ENCODE measurements around the gene GNAO1. TPM values are rescaled to one million over a fixed set of nuclear protein-coding genes. Genes with fewer than 3 reads are reported as not detected.

Gene GNAO1
- total RNA-seq, 1 experiment from 2014 or later = 3.8 TPM

DNA sequence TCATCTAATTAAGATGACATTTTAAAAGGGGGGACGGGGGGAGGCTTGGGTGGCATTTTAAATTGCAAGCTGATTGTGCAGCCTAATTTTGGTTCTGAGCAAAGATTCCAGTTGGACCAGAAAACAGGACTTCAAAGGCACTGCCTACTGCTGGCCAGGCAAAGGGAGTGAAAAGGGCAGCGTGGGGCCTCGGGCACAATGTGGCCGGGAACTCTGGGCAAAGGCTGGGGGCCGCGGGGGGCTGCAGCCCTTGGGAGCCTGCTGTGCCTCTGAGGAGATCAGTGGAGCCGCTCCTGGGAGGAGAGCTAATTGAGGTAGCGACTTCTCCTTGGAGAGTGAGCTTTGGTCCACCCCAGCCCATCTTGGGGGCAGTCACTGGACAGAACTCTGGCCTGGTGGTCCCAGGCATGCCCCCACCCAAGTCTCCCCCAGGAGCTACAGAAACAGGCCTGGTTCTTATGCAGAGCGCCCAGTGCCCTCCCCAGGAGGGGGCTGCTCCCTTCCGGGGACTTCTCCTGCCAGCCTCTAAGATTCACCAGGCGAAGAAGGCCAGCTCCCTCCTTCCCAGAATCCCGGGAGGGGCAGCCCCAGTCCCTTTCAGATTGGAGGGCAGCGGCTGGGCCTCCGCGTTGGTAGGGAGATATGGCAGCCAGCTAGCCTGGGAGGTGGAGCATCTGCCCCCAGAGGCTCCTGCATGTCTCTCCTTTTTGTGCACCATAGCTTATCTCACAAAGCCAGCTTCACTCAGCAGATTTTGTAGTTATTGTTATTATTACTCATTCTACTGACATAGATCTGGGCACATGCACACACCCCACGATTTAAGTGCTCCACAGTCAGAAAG lies 115.6 kb downstream of the GNAO1 start:
- Histone ChIP-seq H3K4me3 (ENCODE audit: insufficient read depth, low read depth, low read length) (no peak overlapping the region), H3K27me3 (ENCODE audit: control insufficient read depth, insufficient read depth, low read length) (no peaks in the 10 kb centered on the region), H3K36me3 (replicated peaks; ENCODE audit: control insufficient read depth, insufficient read depth, low read length) (no peaks in the 10 kb centered on the region; the same call in 1 of the 2 replicates)
- no peak for DNase-seq

DNA sequence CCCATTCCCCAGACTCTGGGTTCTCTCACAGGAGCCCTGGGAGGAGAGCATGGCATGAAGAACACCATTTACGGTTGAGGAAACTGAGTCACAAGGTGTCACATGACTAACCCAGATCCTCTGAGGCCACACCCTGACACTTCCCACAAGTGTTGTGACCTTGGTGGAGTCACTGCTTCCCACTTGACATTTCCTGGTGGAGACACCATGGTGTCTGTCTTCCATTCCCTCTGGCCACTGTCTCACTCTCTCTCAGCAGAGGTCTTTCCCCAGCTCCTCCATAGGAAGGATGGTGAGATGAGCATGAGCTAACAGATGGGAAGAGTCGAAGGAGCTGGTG lies 116.2 kb downstream of the GNAO1 start:
- Histone ChIP-seq H3K4me3 (ENCODE audit: insufficient read depth, low read depth, low read length) (no peak overlapping the region), H3K36me3 (replicated peaks; ENCODE audit: control insufficient read depth, insufficient read depth, low read length) (no peaks in the 10 kb centered on the region; the same call in 1 of the 2 replicates), H3K27me3 (ENCODE audit: control insufficient read depth, insufficient read depth, low read length) (no peaks in the 10 kb centered on the region)
- no peak for DNase-seq

DNA sequence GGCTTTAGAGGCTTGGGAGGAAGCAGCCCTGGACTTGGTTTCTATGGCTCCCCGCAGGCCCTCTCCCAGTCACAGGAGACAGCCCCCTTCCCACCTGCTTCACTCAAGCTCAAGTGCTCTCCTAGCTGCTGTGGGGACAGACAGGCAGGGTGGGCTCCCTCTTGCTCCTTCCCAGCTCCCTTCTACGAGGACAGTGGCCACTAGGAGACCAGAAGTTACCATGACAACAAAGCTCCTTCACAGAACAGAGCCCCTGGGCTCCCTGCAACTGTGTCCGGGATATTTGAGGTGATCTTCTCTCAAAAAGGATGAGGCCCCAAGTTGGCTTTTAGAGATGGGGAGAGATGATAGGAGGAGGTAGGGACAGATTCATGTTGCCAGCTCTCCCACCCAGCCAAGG lies 117.7 kb downstream of the GNAO1 start:
- H3K27me3 ChIP-seq (ENCODE audit: control insufficient read depth, insufficient read depth, low read length) = no peaks in the 10 kb centered on the region
- H3K4me3 ChIP-seq (ENCODE audit: insufficient read depth, low read depth, low read length) = no peak overlapping the region
- no peaks in the 10 kb centered on the region; the same call in 1 of the 2 replicates for H3K36me3 ChIP-seq (replicated peaks; ENCODE audit: control insufficient read depth, insufficient read depth, low read length)
- DNase-seq = no peak

DNA sequence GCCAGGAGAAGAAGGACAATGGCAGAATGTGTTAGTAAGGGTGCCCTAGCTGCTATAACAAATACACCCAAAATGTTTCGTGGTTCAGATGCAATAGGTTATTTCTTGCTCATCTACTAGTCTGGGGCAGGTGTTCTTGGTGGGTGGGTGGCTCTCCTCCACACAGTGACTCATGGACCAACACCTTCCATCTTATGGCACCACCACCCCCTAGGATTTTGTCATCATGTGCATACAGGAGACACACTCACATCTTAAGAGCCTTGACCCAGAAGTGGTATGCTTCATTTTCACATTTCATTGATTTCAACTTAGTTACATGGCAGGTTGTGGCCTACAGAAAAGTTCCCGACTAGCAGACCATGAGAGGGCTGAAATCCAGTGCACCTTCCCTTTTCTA lies 119.4 kb downstream of the GNAO1 start:
- no peak for DNase-seq
- Histone ChIP-seq H3K4me3 (ENCODE audit: insufficient read depth, low read depth, low read length) (no peak overlapping the region), H3K36me3 (replicated peaks; ENCODE audit: control insufficient read depth, insufficient read depth, low read length) (no peaks in the 10 kb centered on the region; the same call in 1 of the 2 replicates), H3K27me3 (ENCODE audit: control insufficient read depth, insufficient read depth, low read length) (no peaks in the 10 kb centered on the region)

DNA sequence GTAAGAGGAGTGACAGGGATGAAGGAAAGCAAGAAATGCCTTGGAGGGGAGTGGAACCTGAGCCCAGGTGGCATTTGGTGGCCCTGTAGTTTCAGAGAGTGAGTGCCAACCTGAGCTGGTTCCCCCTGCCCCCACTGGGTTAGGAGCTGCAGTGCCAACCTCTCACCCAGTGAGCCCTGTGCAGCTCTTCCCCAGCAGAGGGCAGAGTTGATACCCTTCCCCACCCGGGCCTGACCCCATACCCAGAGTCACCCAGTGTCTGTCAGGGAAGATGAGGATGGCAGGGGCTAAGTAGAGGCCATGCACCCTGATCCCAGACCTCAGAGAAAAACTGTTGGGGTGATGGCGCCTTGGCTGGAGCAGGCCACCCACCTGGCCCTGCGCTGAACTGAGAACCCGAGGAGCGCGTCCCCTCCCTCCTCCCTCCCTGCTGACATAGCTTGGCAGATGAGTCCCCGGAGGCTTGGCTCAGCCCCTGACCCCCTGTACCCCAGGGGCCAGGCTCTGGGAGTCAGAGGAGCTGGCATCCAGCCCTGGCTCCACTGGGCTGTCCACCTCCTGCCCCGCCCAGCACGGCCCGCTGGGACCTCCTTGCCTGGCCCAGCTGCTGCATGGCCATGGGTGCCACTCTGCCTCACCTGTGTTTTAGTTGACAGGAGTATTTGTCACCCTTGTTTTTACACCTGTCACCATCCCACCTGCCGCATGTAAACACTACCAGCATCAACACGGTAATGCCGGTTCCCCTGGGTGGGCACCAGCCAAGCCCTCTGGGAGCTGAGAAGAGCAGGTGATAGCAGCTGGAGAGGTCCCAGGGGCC lies 120.1 kb downstream of the GNAO1 start:
- no peak overlapping the region for H3K4me3 ChIP-seq (ENCODE audit: insufficient read depth, low read depth, low read length)
- no peaks in the 10 kb centered on the region; the same call in 1 of the 2 replicates for H3K36me3 ChIP-seq (replicated peaks; ENCODE audit: control insufficient read depth, insufficient read depth, low read length)
- DNase-seq = peak; percentile 87
- H3K27me3 ChIP-seq (ENCODE audit: control insufficient read depth, insufficient read depth, low read length) = no peaks in the 10 kb centered on the region

DNA sequence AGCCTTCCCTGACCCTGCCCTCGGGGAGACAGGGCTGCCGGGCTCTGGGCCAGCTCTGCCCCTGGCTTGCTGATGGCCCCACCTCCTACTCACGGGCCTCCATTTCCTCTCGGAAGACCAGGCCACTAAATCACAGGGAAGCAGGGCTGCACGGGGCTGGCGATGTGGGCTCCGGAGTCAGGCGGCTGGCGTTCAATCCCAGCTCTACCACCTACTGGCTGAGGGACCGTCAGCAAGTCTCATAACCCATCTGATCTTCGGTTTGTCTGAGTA lies 120.7 kb downstream of the GNAO1 start:
- no peak overlapping the region for H3K4me3 ChIP-seq (ENCODE audit: insufficient read depth, low read depth, low read length)
- no peaks in the 10 kb centered on the region for H3K27me3 ChIP-seq (ENCODE audit: control insufficient read depth, insufficient read depth, low read length)
- DNase-seq = no peak
- no peaks in the 10 kb centered on the region; the same call in 1 of the 2 replicates for H3K36me3 ChIP-seq (replicated peaks; ENCODE audit: control insufficient read depth, insufficient read depth, low read length)

DNA sequence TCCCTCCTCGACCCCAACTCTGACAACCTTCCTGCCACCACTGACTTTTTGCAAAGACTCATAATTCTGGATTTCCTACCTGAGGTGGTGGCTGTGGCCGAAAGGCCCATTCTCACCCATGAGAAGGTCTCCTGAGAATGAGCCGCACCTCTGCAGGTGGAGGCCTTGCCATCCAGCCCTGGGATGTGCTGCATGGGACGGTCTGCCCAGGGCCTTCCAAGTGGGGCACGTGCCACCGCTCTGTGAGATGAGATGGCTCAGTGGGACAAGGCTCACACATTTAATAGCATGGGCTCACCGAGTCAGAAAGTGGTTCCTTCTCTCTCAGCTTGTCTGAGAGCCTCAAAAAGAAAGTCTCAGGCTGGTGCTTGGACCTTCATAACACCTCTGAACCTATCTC lies 121.3 kb downstream of the GNAO1 start:
- no peak for DNase-seq
- Histone ChIP-seq H3K36me3 (replicated peaks; ENCODE audit: control insufficient read depth, insufficient read depth, low read length) (no peaks in the 10 kb centered on the region), H3K27me3 (ENCODE audit: control insufficient read depth, insufficient read depth, low read length) (no peaks in the 10 kb centered on the region; the same call in 1 of the 2 replicates), H3K4me3 (ENCODE audit: insufficient read depth, low read depth, low read length) (no peak overlapping the region)

DNA sequence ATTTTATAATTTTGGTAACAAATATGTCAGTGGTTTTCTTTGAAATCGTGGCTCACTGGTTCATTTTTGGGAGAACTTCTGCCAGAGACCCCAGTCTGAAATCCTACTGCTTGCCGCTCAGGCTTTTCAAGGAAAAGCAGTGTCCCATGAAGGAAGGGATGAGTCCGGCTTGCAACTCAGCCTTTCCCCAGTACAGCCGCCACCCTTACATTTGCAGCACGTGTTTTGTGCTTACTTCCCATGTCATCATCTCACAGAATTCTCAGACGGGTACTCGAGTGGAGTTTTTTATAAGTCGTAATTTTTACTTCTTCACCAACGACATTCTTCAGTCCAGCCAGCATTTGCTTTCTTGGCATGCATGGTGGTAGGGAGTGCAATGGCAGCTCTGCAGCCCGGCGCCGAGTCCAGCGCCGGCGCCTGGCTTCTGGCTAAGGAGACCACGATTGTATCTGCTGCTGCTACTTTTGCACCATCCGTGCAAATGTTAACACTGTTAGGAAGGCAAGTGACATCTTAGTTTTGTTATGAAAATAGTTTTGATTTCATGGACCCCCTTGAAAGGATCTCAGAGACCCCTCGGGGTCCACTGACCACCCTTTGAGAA lies 123.1 kb downstream of the GNAO1 start:
- no peaks in the 10 kb centered on the region for H3K36me3 ChIP-seq (replicated peaks; ENCODE audit: control insufficient read depth, insufficient read depth, low read length)
- no peak for DNase-seq
- no peaks in the 10 kb centered on the region; the same call in 1 of the 2 replicates for H3K27me3 ChIP-seq (ENCODE audit: control insufficient read depth, insufficient read depth, low read length)
- H3K4me3 ChIP-seq (ENCODE audit: insufficient read depth, low read depth, low read length) = no peak overlapping the region

DNA sequence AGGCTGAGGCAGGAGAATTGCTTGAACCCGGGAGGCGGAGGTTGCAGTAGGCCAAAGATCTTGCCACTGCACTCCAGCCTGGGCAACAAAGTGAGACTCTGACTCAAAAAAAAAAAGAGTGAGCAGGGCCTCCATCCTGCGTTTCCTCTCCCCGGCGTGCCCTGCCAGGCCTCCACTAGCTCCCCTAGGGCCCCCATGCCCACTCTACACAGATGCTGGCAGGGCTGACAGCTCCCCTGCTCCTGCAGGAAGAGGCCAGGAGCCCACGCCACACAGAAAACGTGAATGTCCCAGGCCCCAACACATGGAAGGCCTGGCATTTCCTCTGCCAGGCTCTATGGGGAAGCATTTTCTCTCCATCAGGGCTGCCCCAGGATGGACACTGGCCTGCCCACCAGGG lies 124.7 kb downstream of the GNAO1 start:
- H3K27me3 ChIP-seq (ENCODE audit: control insufficient read depth, insufficient read depth, low read length) = no peaks in the 10 kb centered on the region; the same call in 1 of the 2 replicates

DNA sequence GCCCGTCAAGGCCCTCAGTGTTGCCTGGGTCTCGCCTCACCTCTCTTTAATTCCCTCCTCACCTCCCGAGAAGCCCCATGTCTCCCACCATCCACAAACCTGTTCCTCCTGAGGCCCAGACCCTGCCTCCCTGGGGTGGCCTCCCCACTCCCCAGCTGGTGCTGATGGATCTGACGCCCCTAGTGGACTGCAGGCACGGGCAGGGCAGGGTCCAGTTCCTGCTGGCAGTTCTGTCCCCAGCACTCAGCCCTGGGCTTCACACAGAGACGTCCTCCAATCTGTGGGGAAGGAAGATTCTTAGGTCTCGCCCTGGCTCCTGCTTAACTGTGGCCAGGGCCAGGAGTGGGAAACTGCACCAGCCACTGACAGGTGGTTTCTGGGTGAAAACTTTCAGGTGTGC lies 125.3 kb downstream of the GNAO1 start:
- Histone ChIP-seq H3K4me3 (ENCODE audit: insufficient read depth, low read depth, low read length) (no peak overlapping the region), H3K27me3 (ENCODE audit: control insufficient read depth, insufficient read depth, low read length) (no peaks in the 10 kb centered on the region; the same call in 1 of the 2 replicates), H3K36me3 (replicated peaks; ENCODE audit: control insufficient read depth, insufficient read depth, low read length) (no peaks in the 10 kb centered on the region)
- DNase-seq = peak; percentile 81

More for the DNA sequence above, 124.7 kb downstream of the GNAO1 start:
- DNase-seq = no peak
- Histone ChIP-seq H3K36me3 (replicated peaks; ENCODE audit: control insufficient read depth, insufficient read depth, low read length) (no peaks in the 10 kb centered on the region), H3K4me3 (ENCODE audit: insufficient read depth, low read depth, low read length) (no peak overlapping the region)

DNA sequence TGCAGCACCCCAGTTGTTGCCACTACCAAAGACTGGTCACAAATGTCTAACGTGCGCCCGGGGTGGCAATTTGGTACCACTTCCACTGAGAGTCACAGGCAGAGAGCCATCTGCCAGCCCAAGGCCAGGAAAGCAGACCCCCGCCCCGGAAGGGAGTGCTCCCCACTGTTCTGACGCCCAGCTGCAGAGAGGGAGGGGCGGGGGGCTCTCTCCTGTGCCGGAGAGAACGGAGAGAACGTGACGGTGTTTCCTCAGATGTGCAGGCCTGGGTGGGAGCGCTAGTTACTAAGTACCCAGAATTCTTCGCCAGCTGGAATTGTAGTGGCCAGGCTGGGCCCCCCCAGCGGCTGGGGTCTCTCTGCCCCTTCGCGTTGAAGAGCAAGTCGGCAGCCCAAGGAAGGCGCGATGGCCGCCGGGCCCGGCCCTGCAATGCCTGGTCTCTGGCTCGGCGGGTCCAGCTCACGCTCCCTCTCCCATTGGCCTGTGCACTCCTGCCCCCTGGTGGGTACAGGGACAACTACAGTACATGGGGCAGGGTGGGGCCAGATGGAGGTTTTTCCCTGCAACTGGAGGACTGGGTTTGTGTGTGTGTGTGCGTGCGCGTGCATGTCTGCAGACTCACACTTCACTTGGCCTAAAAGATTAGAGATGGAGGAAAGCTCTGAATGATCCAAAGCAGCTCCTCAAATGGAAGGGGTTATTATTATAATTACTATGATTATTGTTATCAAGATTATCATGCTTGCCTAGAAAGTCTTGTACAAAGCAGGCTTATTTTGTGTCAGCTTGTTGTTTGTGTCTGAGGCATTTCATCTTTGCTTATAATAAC lies 126.9 kb downstream of the GNAO1 start:
- peak; percentile 98 for DNase-seq
- peak overlapping the region; percentile 33 for H3K4me3 ChIP-seq (ENCODE audit: insufficient read depth, low read depth, low read length)
- no peaks in the 10 kb centered on the region; the same call in 1 of the 2 replicates for H3K27me3 ChIP-seq (ENCODE audit: control insufficient read depth, insufficient read depth, low read length)
- no peaks in the 10 kb centered on the region for H3K36me3 ChIP-seq (replicated peaks; ENCODE audit: control insufficient read depth, insufficient read depth, low read length)

DNA sequence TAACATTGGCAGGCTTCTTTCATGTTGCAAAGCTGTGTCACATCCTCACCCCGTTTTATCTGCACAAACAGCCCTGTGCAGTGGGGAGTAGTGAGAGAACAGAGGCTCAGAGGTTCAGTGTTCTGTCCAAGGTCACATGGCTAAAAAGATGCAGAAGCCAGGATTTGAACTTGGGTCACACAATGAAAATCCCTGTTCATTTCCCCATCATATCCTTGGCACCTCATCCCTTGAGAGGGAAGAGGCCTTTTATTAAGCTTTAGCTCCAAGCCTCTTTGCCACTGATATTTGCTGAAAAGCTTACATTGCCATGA lies 127.5 kb downstream of the GNAO1 start:
- no peaks in the 10 kb centered on the region; the same call in 1 of the 2 replicates for H3K27me3 ChIP-seq (ENCODE audit: control insufficient read depth, insufficient read depth, low read length)
- H3K4me3 ChIP-seq (ENCODE audit: insufficient read depth, low read depth, low read length) = no peak overlapping the region
- no peaks in the 10 kb centered on the region for H3K36me3 ChIP-seq (replicated peaks; ENCODE audit: control insufficient read depth, insufficient read depth, low read length)
- no peak for DNase-seq

DNA sequence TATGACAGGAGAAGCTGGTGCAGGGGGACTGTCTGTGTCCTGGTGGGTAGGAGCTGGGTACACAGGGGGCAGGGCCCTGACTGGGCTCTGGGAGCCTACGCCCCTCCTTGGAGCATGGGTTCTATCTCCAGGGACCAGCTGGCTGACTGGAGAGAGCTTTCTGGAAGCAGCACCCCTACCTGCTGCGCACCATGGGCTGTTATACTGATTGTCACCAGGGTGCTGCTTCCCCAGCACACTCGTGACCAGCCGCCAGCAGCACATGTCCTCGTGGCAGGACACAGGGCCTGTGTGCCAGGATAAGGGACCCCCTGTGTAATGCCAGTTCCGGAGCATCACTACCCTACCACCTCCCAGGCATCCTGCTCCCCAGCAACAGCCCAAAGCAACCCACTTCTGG lies 128.1 kb downstream of the GNAO1 start:
- DNase-seq = no peak
- no peaks in the 10 kb centered on the region; the same call in 1 of the 2 replicates for H3K27me3 ChIP-seq (ENCODE audit: control insufficient read depth, insufficient read depth, low read length)
- no peak overlapping the region for H3K4me3 ChIP-seq (ENCODE audit: insufficient read depth, low read depth, low read length)
- H3K36me3 ChIP-seq (replicated peaks; ENCODE audit: control insufficient read depth, insufficient read depth, low read length) = no peaks in the 10 kb centered on the region

DNA sequence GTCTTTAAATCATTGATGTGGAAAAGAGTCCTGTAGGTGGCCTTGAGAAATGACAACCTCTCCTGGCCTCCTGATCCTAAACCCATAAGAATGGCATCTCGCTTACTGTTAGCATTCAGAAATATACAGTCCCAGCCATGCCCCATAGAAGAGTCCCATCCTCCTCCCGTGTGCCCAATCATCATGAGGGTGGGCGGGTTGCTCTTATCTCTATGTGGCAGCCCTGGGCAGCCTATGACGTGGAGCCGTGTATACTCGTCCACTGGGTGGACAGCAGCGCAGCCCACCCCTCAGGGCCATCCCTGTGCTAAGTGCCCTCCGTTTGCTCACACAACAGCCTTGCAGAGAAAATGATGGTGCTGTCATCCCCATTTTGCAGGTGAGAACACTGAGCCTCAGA lies 128.8 kb downstream of the GNAO1 start:
- Histone ChIP-seq H3K36me3 (replicated peaks; ENCODE audit: control insufficient read depth, insufficient read depth, low read length) (no peaks in the 10 kb centered on the region), H3K27me3 (ENCODE audit: control insufficient read depth, insufficient read depth, low read length) (no peaks in the 10 kb centered on the region; the same call in 1 of the 2 replicates), H3K4me3 (ENCODE audit: insufficient read depth, low read depth, low read length) (no peak overlapping the region)
- no peak for DNase-seq
